SK-N-SH (cell line): ENCODE measurements around the gene PGAP3.
A peak's percentile ranks its signal among the peaks of the same experiment; 100 is the strongest.

Source experiments
- EP300 ChIP-seq, 2 experiments: IDR thresholded peaks; 2 replicates each; pipeline versions ENCODE4 v1.4.0 to v1.6.1; 2012; ENCODE audit warnings: borderline replicate concordance in 1 of 2, low read depth in 1 of 2, low read length in 1 of 2
- MEF2A ChIP-seq: IDR thresholded peaks from 2 replicates; pipeline ENCODE4 v1.4.0; 2012; ENCODE audit warnings: low read depth, borderline replicate concordance
- POLR2AphosphoS5 ChIP-seq: IDR thresholded peaks from 2 replicates; pipeline ENCODE4 v1.6.1; 2012; ENCODE audit warnings: low read depth, low read length
- RAD21 ChIP-seq: IDR thresholded peaks from 2 replicates; pipeline ENCODE4 v1.6.1; 2012; ENCODE audit warnings: mild to moderate bottlenecking, low read length
- RFX5 ChIP-seq: IDR thresholded peaks from 2 replicates; pipeline ENCODE4 v1.6.1; 2012; ENCODE audit warnings: mild to moderate bottlenecking, improper control_type of control experiment, low read length
- SIN3A ChIP-seq: IDR thresholded peaks from 2 replicates; pipeline ENCODE4 v1.6.1; 2012; ENCODE audit warnings: low read depth, mild to moderate bottlenecking, low read length, moderate library complexity, borderline replicate concordance
- TEAD4 ChIP-seq: IDR thresholded peaks from 2 replicates; pipeline ENCODE4 v1.4.0; 2012; ENCODE audit warnings: mild to moderate bottlenecking, borderline replicate concordance; ENCODE audit not compliant: insufficient read depth
- YY1 ChIP-seq: IDR thresholded peaks from 2 replicates; pipeline ENCODE4 v1.4.0; 2012; ENCODE audit warnings: low read depth, mild to moderate bottlenecking
- TF ChIP-seq, protein P1 (sequence below): IDR thresholded peaks from 2 replicates; pipeline ENCODE4 v1.6.1; 2012; ENCODE audit warnings: mild to moderate bottlenecking, low read depth, low read length, moderate library complexity
- TF ChIP-seq, protein P2 (sequence below): fragments of 200-600 bp; sonication (generic); IDR thresholded peaks from 2 replicates; pipeline ENCODE4 v1.6.1; 2017; ENCODE audit warnings: antibody characterized with exemption, mild to moderate bottlenecking, moderate library complexity
- TF ChIP-seq, protein P3 (sequence below): IDR thresholded peaks from 2 replicates; pipeline ENCODE4 v1.4.0; 2012; ENCODE audit warnings: low read depth
- TF ChIP-seq, protein P4 (sequence below): IDR thresholded peaks from 2 replicates; pipeline ENCODE4; 2012

DNA sequence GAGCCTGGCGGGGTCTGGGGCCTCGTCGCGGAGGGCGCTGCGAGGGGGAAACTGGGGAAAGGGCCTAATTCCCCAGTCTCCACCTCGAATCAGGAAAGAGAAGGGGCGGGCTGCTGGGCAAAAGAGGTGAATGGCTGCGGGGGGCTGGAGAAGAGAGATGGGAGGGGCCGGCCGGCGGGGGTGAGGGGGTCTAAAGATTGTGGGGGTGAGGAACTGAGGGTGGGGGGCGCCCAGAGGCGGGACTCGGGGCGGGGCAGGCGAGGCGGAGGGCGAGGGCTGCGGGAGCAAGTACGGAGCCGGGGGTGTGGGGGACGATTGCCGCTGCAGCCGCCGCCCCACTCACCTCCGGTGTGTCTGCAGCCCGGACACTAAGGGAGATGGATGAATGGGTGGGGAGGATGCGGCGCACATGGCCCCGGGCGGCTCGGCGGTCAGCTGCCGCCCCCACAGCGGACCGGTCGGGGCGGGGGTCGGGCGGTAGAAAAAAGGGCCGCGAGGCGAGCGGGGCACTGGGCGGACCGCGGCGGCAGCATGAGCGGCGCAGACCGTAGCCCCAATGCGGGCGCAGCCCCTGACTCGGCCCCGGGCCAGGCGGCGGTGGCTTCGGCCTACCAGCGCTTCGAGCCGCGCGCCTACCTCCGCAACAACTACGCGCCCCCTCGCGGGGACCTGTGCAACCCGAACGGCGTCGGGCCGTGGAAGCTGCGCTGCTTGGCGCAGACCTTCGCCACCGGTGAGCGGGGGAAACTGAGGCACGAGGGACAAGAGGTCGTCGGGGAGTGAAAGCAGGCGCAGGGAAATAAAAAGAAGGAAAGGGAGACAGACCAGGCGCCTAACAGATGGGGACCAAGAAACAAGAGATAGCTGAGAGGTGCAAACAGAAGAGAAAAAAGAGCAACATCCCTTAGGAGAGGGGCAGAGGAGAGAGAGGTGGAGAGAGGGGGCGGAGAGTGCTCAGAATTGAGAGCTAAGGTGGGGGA lies 19.6 kb downstream of the PGAP3 start, which contains the start of gene PNMT:
- TF ChIP-seq, protein P1, sequence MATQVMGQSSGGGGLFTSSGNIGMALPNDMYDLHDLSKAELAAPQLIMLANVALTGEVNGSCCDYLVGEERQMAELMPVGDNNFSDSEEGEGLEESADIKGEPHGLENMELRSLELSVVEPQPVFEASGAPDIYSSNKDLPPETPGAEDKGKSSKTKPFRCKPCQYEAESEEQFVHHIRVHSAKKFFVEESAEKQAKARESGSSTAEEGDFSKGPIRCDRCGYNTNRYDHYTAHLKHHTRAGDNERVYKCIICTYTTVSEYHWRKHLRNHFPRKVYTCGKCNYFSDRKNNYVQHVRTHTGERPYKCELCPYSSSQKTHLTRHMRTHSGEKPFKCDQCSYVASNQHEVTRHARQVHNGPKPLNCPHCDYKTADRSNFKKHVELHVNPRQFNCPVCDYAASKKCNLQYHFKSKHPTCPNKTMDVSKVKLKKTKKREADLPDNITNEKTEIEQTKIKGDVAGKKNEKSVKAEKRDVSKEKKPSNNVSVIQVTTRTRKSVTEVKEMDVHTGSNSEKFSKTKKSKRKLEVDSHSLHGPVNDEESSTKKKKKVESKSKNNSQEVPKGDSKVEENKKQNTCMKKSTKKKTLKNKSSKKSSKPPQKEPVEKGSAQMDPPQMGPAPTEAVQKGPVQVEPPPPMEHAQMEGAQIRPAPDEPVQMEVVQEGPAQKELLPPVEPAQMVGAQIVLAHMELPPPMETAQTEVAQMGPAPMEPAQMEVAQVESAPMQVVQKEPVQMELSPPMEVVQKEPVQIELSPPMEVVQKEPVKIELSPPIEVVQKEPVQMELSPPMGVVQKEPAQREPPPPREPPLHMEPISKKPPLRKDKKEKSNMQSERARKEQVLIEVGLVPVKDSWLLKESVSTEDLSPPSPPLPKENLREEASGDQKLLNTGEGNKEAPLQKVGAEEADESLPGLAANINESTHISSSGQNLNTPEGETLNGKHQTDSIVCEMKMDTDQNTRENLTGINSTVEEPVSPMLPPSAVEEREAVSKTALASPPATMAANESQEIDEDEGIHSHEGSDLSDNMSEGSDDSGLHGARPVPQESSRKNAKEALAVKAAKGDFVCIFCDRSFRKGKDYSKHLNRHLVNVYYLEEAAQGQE, result no peak
- TF ChIP-seq TEAD4, result no peak
- TF ChIP-seq, protein P2, sequence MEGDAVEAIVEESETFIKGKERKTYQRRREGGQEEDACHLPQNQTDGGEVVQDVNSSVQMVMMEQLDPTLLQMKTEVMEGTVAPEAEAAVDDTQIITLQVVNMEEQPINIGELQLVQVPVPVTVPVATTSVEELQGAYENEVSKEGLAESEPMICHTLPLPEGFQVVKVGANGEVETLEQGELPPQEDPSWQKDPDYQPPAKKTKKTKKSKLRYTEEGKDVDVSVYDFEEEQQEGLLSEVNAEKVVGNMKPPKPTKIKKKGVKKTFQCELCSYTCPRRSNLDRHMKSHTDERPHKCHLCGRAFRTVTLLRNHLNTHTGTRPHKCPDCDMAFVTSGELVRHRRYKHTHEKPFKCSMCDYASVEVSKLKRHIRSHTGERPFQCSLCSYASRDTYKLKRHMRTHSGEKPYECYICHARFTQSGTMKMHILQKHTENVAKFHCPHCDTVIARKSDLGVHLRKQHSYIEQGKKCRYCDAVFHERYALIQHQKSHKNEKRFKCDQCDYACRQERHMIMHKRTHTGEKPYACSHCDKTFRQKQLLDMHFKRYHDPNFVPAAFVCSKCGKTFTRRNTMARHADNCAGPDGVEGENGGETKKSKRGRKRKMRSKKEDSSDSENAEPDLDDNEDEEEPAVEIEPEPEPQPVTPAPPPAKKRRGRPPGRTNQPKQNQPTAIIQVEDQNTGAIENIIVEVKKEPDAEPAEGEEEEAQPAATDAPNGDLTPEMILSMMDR, result peak; percentile 61
- TF ChIP-seq, protein P3, sequence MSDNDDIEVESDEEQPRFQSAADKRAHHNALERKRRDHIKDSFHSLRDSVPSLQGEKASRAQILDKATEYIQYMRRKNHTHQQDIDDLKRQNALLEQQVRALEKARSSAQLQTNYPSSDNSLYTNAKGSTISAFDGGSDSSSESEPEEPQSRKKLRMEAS, result peak; percentile 73; the same call in 1 of the 2 replicates
- TF ChIP-seq RFX5, result no peak
- TF ChIP-seq EP300 (IDR thresholded peaks at IDR 0.05; ENCODE audit: borderline replicate concordance in 1 of 2, low read depth in 1 of 2, low read length in 1 of 2), result no peak
- TF ChIP-seq MEF2A, result no peak
- no peak for TF ChIP-seq YY1
- peak; percentile 28; the same call in 1 of the 2 replicates for TF ChIP-seq RAD21
- TF ChIP-seq, protein P4, sequence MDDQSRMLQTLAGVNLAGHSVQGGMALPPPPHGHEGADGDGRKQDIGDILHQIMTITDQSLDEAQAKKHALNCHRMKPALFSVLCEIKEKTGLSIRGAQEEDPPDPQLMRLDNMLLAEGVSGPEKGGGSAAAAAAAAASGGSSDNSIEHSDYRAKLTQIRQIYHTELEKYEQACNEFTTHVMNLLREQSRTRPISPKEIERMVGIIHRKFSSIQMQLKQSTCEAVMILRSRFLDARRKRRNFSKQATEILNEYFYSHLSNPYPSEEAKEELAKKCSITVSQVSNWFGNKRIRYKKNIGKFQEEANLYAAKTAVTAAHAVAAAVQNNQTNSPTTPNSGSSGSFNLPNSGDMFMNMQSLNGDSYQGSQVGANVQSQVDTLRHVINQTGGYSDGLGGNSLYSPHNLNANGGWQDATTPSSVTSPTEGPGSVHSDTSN, result no peak
- no peak for TF ChIP-seq POLR2AphosphoS5
- no peak for TF ChIP-seq SIN3A
